BJ (cell line): ENCODE results near the gene FBXL3. TPM values are rescaled to one million over a fixed set of nuclear protein-coding genes. Genes with fewer than 3 reads are reported as not detected.

Source experiments
- CTCF ChIA-PET: fragments of 350-600 bp; formaldehyde crosslinking; extraction: SDS; loops from one replicate; lab custom pipeline; 2021; ENCODE audit warnings: antibody characterized with exemption, inconsistent platforms; lab: Yijun Ruan, JAX
- POLR2A ChIA-PET: fragments of 300-600 bp; sonication (Branson Sonifier 250); formaldehyde crosslinking; extraction: SDS; loops from one replicate; lab custom pipeline; 2021; ENCODE audit warnings: antibody characterized with exemption; lab: Charles Lee
- DNase-seq: peaks from one replicate; pipeline ENCODE4 v3.0.0-alpha.2; 2011; ENCODE audit warnings: low read depth
- H3K27me3 ChIP-seq: 2 replicates; pipeline ENCODE4 v1.6.0; 2011; ENCODE audit warnings: low read length; ENCODE audit not compliant: control insufficient read depth, insufficient read depth
- H3K36me3 ChIP-seq: 2 replicates; pipeline ENCODE4 v1.5.1; 2011; ENCODE audit warnings: low read length; ENCODE audit not compliant: control insufficient read depth, insufficient read depth
- H3K4me3 ChIP-seq: 2 replicates; pipeline ENCODE4 v1.5.1; 2011; ENCODE audit warnings: low read depth, mild to moderate bottlenecking, control low read depth, low read length
- polyA plus RNA-seq: library from polyadenylated mRNA; depleted of rRNA; stranded (reverse); fragments of >200 nt; gene quantifications from 2 replicates; pipeline ENCODE4 v1.2.3, GENCODE V29; 2011
- TF ChIP-seq, protein P1 (sequence below): IDR thresholded peaks from 2 replicates; pipeline ENCODE4 v1.5.1; 2011; ENCODE audit warnings: low read depth, mild to moderate bottlenecking, control low read depth, inconsistent platforms, low read length, moderate library complexity; ENCODE audit not compliant: insufficient read depth

FBXL3 gene
- polyA plus RNA-seq, 1 experiment, result 22.0 TPM

DNA sequence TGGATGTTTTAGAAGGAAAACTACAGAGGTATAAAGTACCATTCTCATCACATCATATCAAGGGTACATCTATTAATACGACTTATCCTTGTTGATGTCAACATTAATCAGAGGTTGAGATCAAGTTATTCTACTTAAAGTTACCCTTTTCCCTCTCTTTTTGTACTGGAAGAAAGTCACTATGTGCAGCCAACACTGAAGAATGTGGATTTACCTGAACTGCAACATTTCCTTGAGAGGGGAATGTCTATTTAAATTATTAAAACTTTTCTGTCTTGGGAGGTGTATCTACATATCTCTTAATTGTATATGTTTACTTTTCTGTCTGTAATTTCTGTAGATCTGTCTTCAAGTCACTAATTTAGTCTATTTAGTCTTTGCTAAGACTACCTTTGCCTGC is 2.5 kb upstream of the FBXL3 start:
- ChIA-PET POLR2A (no interaction called here), CTCF (no interaction called here)
- no peak overlapping the region for H3K4me3 ChIP-seq
- no peaks in the 10 kb centered on the region for H3K36me3 ChIP-seq
- H3K27me3 ChIP-seq, result no peaks in the 10 kb centered on the region
- TF ChIP-seq, protein P1, sequence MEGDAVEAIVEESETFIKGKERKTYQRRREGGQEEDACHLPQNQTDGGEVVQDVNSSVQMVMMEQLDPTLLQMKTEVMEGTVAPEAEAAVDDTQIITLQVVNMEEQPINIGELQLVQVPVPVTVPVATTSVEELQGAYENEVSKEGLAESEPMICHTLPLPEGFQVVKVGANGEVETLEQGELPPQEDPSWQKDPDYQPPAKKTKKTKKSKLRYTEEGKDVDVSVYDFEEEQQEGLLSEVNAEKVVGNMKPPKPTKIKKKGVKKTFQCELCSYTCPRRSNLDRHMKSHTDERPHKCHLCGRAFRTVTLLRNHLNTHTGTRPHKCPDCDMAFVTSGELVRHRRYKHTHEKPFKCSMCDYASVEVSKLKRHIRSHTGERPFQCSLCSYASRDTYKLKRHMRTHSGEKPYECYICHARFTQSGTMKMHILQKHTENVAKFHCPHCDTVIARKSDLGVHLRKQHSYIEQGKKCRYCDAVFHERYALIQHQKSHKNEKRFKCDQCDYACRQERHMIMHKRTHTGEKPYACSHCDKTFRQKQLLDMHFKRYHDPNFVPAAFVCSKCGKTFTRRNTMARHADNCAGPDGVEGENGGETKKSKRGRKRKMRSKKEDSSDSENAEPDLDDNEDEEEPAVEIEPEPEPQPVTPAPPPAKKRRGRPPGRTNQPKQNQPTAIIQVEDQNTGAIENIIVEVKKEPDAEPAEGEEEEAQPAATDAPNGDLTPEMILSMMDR, result no peak
- DNase-seq, result no peak

DNA sequence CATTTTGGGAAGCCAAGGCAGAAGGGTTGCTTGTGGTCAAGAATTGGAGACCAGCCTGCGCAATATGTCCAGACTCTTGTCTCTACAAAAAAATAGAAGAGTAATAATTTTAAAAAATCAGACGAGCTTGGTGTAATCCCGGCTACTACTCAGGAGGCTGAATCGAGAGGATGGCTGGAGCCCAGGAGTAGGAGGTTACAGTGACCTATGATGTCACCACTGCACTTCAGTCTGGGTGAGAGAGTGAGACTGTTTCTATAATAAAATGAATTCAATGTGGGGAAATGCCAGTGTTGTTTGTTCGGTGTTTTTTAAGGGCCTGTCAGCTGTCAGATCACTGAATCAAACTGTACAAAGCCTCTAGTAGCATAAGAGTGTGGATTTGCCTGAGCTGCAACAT is 1.2 kb upstream of the FBXL3 start:
- no peaks in the 10 kb centered on the region for H3K27me3 ChIP-seq
- H3K36me3 ChIP-seq, result no peaks in the 10 kb centered on the region
- POLR2A ChIA-PET, result no interaction called here
- CTCF ChIA-PET, result no interaction called here
- no peak overlapping the region; the same call in 1 of the 2 replicates for H3K4me3 ChIP-seq
- no peak for DNase-seq
- TF ChIP-seq, protein P1, result no peak

DNA sequence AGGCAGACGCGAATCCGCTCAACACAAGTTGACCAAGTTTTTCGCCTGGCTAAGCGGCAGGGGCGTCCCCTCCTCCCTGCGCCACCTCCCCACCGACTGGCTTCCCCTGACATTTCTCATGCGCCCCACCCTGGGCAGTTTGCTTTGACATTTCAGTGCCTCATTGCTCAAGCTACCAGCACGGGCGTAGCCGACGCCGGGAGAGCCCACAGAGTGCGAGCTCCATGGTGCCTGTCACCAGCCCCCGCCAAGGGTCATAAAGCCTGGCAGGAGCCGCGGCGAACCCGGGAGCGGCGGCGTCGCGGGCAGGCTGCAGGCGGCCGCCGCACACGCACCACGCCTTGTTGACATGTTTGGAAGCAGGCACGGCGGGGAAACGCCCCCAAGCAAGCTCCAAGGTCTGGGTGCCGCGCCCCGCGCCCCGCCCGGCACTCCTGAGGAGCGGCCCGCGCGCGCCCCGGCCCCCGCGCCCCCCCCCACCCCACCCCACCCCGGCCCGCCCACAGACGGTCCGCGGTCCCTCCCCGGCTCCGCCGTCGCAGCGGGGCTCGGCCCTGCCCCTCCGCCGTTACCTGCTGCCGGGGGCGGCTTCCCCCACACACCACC is 601 bp downstream of the FBXL3 start:
- Histone ChIP-seq H3K4me3 (peak overlapping the region; percentile 89), H3K27me3 (no peaks in the 10 kb centered on the region), H3K36me3 (no peaks in the 10 kb centered on the region)
- ChIA-PET POLR2A (interaction anchor here (0.6 kb wide), 2 partner anchors 35 to 1234 kb away, joined by 4 to 12 read pairs; partner anchors contain the start of gene CLN5), CTCF (interaction anchor here (1.2 kb wide), 1 partner anchor 46 kb away, joined by 4 read pairs; no protein-coding TSS in a partner anchor)
- TF ChIP-seq, protein P1, result no peak
- no peak for DNase-seq

DNA sequence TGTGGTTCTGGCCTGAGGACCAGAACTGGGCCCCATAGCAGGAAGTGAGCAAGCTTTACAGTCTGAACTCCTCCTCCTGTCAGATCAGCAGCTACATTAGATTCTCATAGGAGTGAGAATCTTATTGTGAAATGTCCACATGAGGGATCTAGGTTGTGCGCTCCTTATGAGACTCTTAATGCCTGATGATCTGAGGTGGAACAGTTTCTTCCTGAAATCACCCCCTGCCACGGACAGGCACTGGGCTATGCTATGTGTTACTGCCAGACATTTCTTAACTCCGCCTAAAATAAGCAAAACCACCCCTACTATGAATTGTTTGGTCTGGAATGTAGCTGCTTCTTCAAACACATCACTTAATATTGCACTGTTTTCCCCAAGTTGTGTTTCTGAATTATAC is 4.6 kb downstream of the FBXL3 start:
- Histone ChIP-seq H3K4me3 (no peak overlapping the region), H3K27me3 (no peaks in the 10 kb centered on the region), H3K36me3 (no peaks in the 10 kb centered on the region)
- CTCF ChIA-PET, result interaction anchor here (0.9 kb wide), 1 partner anchor 20 kb away, joined by 3 read pairs; no protein-coding TSS in a partner anchor
- no peak for DNase-seq
- TF ChIP-seq, protein P1, result no peak
- POLR2A ChIA-PET, result interaction anchor here (0.5 kb wide), 1 partner anchor 41 kb away, joined by 11 read pairs; no protein-coding TSS in a partner anchor

DNA sequence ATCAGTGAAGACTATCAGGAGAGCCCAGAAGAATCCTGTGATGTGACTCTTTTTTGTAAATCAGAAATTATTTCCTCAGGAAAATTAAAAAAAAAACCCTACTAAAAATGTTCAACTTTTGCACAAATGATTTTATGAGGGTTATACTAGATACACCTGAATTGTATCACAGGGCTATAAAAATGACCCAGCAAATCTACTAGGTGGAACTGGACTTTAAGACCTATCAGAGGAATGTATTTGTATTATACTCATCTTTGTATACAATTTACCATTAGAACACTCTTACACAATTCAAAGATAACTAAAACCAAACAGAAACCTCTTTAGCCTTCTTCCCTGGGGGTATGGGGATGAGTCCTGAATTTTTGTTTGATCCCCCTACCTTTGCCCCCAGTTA is 7.2 kb downstream of the FBXL3 start:
- TF ChIP-seq, protein P1, result no peak
- ChIA-PET POLR2A (no interaction called here), CTCF (no interaction called here)
- DNase-seq, result no peak
- H3K4me3 ChIP-seq, result no peak overlapping the region
- H3K27me3 ChIP-seq, result no peaks in the 10 kb centered on the region
- H3K36me3 ChIP-seq, result peaks cover 5% of the 10 kb centered on the region
